Epidermal melanocyte (primary cell): ENCODE data around the gene TPM1.

ENCODE experiments used
- DNase-seq: peaks from one replicate; pipeline ENCODE4 v3.0.0; 2011; ENCODE audit warnings: low spot score; ENCODE audit not compliant: insufficient read length

The TPM1 gene

DNA sequence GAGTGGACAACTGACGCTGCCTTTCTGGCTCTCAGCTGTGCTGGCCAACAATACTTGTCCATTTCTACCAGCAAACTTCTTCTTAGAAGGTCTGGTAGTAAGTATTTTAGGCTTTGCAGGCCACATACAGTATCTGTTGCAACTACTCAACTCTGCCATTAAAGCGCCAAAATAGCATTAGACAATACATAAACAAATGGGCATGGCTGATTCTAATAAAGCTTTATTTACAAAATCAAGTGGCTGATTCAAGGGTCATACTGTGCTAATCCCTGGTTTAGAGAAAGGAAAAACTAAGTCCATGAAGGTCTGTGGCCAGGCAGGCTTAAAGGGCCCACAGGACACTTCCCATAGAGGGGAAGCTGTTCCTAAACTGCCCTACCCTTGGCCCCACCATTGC, 26.3 kb upstream of the TPM1 start:
- no peak for DNase-seq

DNA sequence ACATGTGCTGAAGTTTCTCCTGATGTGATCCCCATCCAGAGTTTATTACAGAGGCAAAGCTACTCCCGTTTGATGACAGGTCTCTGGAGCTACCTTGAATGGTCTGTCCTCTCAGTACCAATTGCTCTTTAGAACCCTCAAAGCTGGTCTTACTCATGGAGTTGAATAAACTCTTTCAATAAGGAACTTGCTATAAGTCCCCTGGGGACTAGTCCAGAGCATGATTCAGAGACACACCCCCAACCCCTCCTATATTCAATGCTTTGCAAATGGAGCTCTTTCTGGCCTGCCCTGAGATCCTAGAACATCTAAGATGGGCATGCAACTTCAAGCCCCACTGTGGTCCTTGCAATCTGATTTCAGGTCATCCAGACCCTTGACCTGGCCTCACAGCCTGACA, 23.9 kb upstream of the TPM1 start:
- no peak for DNase-seq

DNA sequence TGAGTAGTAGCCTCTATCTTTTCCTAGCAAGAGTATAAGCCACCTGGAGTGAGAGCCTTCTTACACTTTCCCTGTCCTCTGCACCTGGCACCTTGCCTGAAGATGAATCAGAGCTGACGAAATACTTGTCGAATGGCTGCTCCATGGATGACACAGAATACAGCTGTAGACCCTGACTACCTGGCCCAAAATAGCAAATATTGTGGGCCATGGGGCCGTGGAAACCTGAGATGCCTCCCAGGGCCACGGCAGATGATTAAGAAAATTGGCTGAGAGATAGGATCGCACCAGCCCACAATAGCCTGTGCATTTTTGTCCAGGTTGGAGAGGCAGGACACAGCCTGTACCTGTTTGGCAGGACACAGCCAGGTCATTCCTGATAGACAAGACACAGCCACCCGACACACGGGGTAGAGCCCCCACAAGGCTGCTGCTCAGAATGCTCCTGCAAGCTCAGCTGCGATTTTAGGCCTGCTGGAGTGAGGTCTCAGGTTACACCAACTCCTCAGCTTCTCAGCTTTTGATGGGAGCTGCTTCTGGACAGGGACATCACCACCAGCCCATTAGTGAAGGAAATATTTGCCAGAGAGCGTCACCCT, 22.9 kb upstream of the TPM1 start:
- DNase-seq: no peak

DNA sequence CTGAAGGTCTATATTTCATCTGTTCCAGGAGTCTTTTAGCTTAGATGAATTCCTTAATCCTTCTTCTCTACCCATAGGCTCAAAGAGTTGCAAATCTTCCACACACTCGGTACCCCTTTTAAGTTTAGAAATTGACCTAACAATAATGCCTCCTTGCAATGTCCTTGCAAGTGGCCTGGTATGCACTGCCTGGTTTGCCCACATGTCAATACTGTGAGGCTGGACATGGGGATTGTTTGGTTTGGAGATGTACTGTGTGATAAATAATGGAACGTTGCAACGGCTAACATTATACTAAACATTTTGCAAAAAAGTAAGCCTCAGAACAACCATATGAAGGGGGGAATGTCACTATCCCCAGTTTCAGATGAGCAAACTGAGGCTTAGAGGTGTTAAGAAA, 22.4 kb upstream of the TPM1 start:
- DNase-seq: no peak

DNA sequence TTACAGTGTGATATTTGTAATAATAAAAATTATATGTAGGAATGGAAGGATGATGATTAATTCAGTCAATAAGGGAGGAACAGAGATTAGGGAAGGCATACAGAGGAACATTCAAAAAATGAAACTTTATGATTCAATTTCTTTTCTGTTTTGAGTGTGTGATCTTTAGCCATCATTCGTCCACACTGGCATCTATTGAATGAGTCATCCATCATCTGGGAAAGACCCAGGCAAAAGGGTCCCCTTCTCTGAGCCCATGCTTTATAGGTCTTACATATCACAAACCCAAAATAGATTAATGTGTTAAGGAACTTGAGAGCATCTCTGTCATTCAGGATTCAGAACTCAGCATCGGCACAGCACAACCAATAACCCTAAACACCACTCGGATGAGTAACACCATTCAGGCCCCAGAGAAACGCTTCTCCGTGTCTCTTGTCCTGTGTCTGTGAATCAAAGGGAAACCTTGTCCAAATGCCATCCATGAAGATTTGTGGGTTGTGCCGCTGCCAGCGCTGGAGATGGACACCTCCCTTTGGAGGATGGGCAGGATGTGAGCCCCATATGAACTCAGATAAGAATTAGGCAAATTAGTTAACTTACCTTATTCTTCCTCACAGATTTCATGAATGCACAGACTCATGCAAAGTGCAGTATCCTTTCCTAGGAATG, 21.7 kb upstream of the TPM1 start:
- no peak for DNase-seq

DNA sequence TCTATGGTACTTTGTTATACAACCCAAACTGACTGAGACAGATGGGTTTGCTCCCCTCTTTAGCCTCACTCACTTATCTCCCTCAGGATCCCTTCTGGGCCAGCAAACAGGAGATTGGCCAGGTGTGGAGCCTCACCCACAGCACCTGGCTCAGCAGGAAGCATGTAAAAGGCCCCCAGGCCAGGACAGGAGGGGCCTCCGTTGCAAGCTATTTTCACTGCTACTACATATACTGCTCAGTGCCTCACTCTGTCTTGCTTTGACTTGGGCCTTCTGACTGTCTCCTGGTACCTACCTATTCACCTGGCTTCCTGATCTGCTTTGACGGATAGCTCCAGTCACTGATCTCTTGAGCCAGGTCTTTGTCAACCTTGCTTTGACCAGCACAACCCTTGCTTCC, 20.4 kb upstream of the TPM1 start:
- no peak for DNase-seq

DNA sequence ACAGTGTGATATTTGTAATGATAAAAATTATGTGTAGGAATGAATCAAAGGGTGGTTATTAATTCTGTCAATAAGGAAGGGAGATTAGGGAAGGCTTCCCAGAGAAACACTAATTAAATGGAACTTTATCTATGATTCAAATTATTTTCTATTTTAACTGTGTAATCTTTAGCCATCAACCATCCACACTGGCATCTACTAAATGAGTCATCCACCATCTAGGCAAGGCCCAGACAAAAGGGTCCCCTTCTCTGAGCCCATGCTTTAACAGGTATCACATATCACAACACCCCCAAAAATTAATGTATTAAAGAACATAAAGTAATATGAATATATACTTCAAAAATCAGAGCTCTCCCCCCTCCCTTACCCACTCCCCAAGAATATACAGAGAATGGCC, 19.9 kb upstream of the TPM1 start:
- DNase-seq: no peak

DNA sequence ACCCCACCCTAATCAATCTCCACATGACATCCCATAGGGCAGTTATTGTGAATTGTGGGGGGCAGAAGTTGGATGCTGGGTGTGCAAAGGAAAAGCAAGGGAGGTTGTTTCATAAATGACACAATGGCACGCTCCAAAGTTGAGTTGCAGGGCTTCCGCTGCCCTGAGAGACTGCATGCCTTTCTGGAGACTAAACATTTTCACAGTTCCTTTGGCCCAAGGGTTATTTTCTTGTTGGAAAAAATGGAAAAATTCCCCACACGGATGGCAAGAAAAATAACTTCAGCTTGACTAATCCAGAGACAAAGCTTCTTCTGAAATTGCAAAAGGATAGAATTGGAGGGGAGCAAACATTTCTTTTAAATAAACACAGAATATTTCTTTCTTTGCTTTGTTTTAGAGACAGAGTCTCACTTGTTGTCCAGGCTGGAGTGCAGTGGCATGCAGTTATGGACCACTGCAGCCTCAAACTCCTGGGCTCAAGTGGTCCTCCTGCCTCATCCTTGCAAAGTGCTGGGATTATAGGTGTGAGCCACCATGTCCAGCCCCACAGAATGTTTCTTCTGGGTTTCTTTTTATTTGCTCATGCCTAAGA, 19.1 kb upstream of the TPM1 start:
- no peak for DNase-seq

DNA sequence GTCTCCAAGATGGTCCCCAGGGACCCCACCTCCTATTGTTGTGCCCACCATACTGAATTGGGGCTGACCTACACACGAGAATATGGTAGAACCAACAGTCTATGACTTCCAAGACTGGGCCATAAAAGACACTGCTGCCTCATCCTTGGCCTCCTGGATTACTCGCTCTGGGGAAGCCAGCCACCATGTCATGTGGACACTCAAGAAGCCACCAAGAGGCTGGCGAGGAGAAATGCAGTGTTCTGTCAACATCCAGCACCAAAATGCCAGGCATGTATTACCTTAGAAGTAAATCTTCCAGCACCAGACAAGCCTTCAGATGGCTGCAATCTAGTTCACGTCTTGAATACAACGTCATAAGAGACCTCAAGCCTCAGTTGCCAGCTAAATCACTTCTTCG, 17.1 kb upstream of the TPM1 start:
- no peak for DNase-seq

DNA sequence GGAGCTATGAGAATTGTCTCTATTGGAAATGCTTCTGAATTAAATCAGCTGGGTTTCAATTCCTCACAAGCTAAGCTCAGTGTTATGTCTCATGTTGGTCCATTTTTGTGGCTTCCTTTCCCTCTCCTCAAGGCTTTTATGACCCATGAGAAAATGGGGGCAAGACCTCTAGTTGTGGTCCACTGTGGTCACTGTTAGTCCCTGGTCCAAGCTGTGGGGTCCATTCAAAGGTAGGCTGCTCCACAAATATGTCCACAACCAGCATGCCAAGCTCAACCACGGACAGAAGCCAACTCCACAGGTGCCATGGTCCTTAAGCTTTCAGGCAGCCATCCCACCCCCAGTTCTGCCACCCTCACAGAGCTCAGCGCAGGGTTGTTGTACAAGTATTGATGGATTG, 14.9 kb upstream of the TPM1 start:
- no peak for DNase-seq

DNA sequence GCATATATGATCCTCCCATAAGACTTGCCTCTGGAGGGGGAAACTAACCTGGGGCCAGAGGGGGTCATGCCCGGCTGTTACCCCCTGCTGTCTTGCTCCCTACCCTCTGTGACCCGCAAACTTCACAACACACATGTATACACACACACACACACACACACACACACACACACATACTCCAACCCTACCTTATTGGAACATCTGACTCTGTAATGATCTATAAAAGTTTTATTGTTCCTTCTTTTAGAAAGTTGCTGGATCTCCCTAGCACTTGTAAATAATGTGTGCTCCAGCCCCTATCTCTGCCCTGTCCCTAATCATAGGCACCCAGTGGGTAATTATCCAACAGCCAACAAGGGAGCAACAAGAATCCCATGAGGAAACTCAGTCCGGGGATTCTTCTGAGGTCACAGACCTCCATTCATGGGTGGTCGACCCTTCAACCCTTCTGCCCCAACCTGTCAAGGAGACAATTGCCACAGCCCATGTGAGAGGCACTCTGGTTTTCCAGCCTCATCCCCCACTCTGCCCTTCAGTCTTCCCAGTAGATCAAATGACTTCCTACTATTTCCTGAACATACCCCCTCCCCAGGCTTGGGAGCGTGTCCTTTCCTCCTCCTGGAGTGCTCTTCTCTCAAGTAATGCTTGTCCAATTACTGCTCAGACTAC, 14.0 kb upstream of the TPM1 start:
- no peak for DNase-seq

DNA sequence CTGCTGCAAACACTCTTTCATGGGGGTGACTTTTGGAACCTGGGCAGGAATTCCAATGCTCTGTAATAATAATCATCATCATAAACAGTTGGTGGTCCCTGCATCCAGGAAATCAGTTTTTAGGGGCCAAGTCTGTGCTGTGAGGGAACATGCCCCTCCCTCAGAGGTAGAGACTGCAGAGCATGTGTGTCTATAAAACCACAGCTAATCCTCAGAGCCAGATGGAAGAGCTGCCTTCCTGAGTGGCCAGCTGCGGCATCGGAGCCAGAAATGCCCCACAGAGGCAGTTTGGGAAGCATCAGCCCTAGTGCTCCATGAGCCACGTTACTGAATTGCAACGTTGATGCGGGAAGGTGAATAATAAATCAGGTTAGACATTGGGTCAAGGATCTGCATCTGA, 12.9 kb upstream of the TPM1 start:
- no peak for DNase-seq

DNA sequence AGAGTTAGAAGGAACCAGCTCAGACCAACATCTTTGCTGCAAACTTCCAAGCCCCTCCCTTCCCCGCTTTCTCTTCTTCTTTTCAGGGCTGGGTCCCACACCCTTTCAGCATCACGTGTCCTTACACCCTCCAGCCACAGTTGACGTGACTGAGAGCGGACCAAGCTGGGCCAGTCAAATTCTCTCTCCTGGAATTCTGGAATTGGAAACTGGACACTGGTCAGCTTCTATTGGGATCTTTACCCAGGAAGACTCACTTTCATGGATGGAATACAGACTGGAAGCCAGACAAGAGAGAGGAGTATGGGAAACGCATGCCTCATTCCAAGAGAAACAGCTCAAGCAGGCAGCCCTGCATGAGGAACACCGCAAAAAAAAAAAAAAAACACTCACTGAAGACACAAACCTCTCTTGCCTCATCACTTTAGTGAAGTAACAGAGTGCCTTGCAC, 12.4 kb upstream of the TPM1 start:
- no peak for DNase-seq

DNA sequence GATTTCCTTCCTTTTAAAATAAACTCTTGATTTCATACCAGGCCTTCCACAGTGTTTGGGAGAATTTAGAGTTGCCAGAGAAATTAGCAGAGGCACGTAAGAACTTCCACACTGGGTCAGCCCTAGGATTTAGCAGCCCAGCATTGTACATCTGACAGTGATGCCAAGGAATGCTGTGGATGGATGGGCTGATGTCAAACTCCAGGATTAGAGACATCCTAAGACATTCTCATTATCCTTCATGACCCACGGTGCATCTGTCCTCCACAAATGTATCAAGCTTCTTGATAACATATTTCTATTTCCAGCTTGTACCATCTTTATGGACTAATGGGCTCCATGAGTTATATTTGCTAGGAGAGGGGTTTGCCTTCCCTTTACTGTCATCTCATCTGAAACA, 8.0 kb upstream of the TPM1 start:
- DNase-seq: no peak

DNA sequence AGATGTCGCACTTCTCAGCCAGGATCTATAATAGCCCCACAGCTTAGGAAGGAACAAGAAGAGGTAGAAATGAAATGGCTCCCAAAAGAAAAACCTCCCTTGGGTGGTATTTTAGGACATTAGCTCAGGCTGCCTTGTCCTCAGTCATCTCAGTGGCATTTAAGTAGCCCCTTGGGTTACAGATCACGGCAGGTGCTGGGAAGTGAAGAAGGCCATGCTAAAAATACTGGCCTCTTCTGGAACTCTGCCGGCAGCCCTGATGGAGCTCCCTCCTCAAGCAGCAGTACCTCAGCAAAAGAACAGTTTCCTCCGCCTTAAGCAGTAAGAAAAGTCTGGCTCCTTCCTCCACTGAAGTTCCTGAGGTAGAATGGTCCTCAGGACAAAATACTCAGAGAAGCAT, 7.3 kb upstream of the TPM1 start:
- DNase-seq: no peak

DNA sequence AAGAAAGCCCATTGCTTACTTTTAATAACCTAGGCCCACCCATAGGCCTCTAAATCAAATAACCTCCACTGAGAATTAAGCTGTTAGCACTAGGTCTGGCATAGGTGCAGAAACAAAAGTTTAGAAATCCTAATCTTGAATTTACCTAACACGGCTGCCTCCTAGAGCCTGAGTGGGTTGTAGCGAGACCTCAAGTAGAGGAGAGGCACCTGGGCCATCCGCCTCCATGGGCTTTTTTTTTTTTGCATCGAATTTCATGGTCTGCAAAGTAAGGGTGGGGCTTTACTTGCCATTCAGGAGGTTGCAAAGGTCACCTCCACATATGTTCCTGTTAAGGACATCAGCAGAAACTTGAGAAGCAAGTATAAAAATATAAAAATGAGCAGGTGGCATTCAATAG, 6.6 kb upstream of the TPM1 start:
- no peak for DNase-seq

DNA sequence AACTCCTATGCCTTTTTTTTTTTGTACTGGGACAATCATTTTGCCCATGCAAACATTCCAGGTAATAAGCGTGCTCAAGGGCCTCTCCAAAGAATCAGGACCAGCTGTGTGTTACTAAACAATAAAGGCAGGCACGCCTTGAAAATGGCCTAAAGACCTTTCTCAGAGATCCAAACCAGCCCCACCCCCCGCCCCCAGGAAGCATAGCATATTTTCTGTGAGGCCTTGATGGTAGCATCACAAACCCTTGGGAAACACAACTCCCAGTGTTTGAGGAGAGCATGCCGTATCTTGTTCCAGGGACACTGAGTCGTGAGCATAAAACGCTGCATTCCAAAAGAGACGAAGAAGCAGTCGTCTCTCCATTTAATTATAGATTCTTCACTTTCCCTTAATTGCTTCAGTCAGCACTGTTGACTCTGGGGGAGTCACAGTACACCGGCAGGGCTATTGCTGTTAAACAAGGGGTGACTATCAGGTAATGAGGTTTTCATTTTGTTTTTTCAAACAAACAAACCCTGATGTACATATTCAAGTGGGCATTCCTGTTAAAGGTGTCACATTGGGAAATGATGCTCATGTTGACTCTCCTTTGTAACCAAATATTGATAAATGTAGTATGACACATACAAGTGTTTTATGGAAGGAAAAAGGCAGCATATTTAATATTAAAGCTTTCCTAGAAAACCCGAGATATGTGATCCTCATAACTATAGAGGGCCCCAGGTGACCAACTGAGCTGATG, 4.4 kb upstream of the TPM1 start:
- no peak for DNase-seq

DNA sequence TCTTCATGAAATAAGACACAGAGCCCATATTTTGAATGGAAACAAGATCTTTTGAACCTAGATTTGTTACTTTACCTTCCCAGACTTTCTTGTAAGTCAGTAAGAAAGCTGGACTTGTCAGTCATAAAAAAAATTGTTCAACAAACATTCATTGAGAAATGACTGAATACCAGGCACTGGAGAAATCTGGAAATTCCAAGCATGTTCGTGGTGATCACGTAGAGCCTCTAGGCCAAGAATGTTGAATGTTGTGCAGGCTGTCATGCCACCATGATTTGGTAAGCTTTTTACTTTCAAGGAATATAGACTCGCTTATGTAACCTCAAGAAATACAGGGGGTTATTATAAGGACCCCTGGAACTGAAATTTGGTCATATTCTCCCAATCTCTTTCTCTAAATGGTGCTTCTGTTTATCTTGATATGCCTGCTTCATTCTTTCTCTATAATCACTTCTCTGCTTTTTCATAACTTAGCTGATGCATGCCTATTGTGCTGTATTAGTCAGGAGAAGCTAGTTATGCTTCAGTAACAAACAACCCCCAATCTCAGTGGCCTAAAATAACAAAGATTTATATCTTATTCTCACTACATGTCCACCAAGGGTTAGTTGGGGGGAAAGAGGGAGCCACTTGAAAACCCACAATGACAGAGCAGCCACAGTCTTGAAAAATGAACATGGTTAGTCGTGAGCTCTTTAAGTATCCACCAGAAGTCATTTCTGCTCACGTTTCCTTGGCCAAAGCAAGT, 3.4 kb upstream of the TPM1 start:
- DNase-seq: no peak

DNA sequence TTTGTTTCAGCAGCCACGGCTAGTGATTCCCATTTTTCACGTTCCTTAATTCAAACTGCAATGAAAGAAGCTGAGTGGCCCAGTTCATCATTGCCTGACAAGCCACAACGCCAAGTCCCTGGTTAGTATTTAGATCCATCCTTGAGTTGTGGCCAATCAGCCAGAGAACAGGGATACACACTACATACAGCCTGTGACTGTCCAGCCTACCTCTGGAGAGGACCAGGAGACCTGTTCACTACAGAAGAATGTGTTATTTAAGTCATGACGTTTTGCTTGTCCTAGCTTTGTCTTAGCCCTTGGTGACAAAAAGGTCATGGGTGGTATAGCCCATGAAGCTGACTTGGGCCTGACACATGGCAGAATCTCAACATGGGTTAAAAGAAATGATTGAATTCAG, 2.7 kb upstream of the TPM1 start:
- DNase-seq: no peak

DNA sequence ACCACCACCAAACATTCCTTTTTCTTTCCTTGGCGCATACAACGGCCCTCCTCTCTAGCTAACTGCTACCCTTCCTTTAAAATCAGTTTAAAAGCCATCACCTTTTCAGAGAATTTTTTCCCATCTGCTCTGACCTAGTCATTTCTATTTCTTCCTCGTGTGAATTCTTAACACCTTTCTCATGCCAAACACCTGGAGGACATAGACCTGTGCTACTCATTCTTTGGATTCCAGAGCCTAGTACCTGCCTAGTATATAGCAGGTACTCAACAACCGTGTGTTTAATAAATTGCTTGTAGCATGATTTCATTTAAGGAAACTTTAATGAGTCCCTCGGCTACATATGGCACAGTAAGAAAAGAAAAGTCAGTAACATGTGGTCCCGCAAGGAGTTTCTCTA, 2.0 kb upstream of the TPM1 start:
- no peak for DNase-seq

DNA sequence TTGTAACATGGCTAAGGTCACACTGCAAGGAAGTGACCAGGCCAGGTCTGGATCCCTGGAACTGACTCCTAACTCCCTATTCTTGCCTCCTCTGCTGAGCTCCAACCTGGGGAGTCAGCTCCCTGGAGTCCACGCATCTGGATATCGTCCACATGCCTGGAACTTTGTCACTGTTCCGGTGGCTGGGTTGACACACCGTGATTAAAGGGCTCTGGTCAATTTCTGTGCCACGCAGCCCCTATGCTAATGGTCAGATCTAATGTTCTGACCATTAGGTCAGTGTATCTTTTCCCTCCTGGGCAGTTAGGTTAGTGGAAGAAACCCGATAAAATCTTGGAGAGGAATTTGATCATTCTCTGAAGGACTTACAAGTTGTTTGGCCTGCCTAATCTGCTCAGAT, 1.6 kb upstream of the TPM1 start:
- DNase-seq: no peak
